ENCODE data around the gene FMN2. TPM values are rescaled to one million over a fixed set of nuclear protein-coding genes. Genes with fewer than 3 reads are reported as not detected.

FMN2 gene
- total RNA-seq, 1 donor from 2014 or later = 4.3 TPM

GRCh38 chr1:240114222-240114621, 22.5 kb downstream of the FMN2 start:
- H3K36me3 Mint-ChIP-seq = no peaks in the 10 kb centered on the region
- TF ChIP-seq, protein P1, sequence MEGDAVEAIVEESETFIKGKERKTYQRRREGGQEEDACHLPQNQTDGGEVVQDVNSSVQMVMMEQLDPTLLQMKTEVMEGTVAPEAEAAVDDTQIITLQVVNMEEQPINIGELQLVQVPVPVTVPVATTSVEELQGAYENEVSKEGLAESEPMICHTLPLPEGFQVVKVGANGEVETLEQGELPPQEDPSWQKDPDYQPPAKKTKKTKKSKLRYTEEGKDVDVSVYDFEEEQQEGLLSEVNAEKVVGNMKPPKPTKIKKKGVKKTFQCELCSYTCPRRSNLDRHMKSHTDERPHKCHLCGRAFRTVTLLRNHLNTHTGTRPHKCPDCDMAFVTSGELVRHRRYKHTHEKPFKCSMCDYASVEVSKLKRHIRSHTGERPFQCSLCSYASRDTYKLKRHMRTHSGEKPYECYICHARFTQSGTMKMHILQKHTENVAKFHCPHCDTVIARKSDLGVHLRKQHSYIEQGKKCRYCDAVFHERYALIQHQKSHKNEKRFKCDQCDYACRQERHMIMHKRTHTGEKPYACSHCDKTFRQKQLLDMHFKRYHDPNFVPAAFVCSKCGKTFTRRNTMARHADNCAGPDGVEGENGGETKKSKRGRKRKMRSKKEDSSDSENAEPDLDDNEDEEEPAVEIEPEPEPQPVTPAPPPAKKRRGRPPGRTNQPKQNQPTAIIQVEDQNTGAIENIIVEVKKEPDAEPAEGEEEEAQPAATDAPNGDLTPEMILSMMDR (conservative IDR thresholded peaks at IDR 0.05) = no peak
- DNase-seq (ENCODE audit: extremely low spot score, unreplicated experiment) = no peak
- H3K9me3 Mint-ChIP-seq = no peaks in the 10 kb centered on the region
- H3K27ac Mint-ChIP-seq = no peak overlapping the region
- H3K4me1 Mint-ChIP-seq (ENCODE audit: unreplicated experiment) = no peaks in the 10 kb centered on the region
- no peaks in the 10 kb centered on the region for H3K27me3 Mint-ChIP-seq
- no peak overlapping the region for H3K4me3 Mint-ChIP-seq

DNA sequence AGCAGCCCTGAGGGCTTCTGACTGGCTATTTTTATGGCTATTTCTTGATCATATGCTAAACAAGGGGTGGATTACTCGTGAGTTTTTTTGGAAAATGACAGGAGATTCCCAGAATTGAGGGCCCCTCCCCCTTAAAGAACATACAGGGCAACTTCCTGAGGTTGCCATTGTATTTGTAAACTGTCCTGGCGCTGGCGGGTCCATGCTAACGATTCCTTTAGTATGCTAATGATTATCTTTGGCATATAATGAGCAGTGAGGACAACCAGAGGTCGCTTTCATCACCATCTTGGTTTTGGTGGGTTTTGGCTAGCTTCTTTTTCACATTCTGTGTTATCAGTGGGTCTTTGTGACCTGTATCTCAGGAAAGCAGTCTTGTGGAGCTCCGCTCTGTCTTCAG, 24.1 kb downstream of the FMN2 start:
- no peaks in the 10 kb centered on the region for H3K9me3 Mint-ChIP-seq
- H3K27me3 Mint-ChIP-seq = no peaks in the 10 kb centered on the region
- TF ChIP-seq, protein P1 (conservative IDR thresholded peaks at IDR 0.05) = no peak
- DNase-seq (ENCODE audit: extremely low spot score, unreplicated experiment) = no peak
- no peaks in the 10 kb centered on the region for H3K4me1 Mint-ChIP-seq (ENCODE audit: unreplicated experiment)
- H3K36me3 Mint-ChIP-seq = no peaks in the 10 kb centered on the region
- no peak overlapping the region for H3K27ac Mint-ChIP-seq
- H3K4me3 Mint-ChIP-seq = no peak overlapping the region

DNA sequence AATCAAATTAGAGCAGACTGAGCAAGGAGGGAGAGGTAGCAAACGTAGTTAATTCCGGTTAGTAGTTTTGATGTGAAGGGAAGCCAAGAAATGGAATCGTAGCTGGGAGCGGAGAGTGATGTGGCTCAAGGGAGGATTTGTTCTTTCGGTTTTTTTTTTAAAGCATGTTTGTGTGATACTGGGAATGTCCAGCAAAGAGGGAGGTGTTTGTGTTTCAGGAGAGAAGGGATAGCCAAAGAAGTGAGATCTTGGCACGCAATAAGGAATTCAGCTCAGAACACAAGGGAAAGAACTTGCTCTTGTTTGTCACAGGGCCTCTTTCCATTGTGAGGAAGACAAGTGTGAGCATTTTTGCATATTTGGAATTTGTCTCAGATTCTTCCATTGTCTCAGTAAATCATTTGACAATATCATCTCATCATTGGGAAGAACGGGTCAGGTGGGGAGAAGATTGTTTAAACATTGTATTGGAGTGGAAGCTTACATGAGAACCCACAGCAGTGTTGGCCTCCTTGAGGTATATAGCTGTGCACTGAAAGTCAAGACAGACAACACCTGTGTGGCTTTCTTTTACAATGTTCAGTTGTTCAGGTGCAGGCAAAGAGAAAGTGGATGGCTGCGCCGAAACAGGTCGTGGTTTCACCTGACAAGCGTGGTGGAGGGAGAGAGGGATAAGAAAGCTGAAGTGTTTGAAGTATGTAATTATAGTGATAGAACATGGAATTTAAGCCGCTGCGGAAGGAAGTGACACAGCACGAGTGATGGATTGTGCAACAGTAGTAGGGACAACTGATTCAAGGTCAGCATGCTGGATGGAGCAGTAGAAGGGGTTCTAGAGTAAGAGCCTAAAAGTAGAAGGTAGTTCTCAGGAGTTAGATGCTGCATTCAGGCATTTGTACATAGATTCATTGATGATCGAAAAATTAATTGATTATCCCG, 25.4 kb downstream of the FMN2 start:
- no peaks in the 10 kb centered on the region for H3K36me3 Mint-ChIP-seq
- no peaks in the 10 kb centered on the region for H3K9me3 Mint-ChIP-seq
- no peak overlapping the region for H3K27ac Mint-ChIP-seq
- TF ChIP-seq, protein P1 (conservative IDR thresholded peaks at IDR 0.05) = no peak
- DNase-seq (ENCODE audit: extremely low spot score, unreplicated experiment) = no peak
- no peak overlapping the region for H3K4me3 Mint-ChIP-seq
- H3K4me1 Mint-ChIP-seq (ENCODE audit: unreplicated experiment) = no peaks in the 10 kb centered on the region
- H3K27me3 Mint-ChIP-seq = no peaks in the 10 kb centered on the region

DNA sequence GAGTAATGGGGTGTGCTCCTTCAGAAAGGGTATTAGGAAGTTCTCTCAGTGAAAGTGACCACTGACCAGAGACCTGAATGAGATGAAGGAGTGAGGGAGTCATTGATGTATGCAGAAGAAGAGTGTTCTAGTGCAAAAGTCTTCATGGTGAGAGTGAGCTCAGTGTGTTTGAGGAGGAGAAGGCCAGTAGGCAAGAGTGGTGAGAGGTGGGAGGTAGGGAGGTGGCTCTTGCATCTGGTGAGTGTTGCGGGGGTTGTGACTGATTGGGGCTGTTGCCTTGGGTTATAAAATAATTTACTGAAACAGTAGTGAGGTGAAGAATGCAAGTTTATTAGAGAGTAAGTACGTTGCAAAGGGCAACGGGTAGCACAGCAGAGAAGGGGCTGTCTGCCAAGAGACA, 26.2 kb downstream of the FMN2 start:
- H3K27ac Mint-ChIP-seq = no peak overlapping the region
- no peak overlapping the region for H3K4me3 Mint-ChIP-seq
- no peaks in the 10 kb centered on the region for H3K9me3 Mint-ChIP-seq
- H3K36me3 Mint-ChIP-seq = no peaks in the 10 kb centered on the region
- H3K27me3 Mint-ChIP-seq = no peaks in the 10 kb centered on the region
- no peak for DNase-seq (ENCODE audit: extremely low spot score, unreplicated experiment)
- TF ChIP-seq, protein P1 (conservative IDR thresholded peaks at IDR 0.05) = no peak
- peaks cover under 1% of the 10 kb centered on the region for H3K4me1 Mint-ChIP-seq (ENCODE audit: unreplicated experiment)

DNA sequence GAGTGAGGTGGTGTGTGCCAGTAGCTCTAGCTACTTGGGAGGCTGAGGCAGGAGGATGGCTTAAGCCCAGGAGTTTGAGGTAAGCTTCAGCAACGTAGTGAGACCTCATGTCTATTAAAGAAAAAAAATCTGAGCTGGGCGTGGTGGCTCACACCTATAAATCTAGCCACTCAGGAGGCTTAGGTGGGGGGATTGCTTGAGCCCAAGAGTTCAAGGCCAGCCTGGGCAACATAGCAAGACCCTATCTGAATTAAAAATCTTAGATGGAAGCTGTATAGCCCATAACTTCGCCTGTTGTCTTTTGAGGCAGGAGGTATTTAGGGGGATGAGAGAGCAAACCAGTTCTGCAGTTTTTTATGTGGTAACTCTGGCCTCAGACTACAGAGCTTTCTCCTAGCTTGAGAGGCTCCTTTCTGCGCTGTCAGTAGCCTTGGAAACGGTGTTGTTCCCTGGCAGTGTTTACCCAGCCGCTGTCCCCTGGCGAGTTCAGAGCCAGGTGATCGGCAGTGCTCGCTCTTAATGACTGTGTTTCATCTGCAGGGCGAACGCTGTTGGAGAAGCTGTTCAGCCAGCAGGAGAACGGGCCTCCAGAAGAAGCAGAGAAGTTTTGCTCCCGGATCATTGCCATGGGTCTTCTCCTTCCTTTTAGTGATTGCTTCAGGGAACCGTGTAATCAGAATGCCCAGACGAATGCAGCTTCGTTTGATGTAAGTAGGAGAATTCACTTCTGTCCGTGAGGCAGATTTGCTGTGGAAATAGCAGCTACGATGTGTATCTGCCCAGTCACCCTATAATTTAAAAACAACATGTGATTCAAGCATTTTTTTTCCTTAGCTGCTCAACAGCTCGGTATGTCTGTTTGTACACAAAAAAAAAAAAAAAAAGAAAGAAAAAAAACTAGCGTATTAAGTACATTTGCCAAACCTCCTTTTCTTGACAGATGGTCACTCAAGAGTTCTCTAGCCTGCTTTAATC, 31.2 kb downstream of the FMN2 start:
- no peaks in the 10 kb centered on the region for H3K36me3 Mint-ChIP-seq
- H3K4me1 Mint-ChIP-seq (ENCODE audit: unreplicated experiment) = peaks cover 14% of the 10 kb centered on the region
- TF ChIP-seq, protein P1 (conservative IDR thresholded peaks at IDR 0.05) = no peak
- H3K4me3 Mint-ChIP-seq = peak overlapping the region; percentile 71
- peak overlapping the region; percentile 72 for H3K27ac Mint-ChIP-seq
- DNase-seq (ENCODE audit: extremely low spot score, unreplicated experiment) = no peak
- no peaks in the 10 kb centered on the region for H3K9me3 Mint-ChIP-seq
- peaks cover 3% of the 10 kb centered on the region for H3K27me3 Mint-ChIP-seq

Measured in type B pancreatic cell (in vitro differentiated cells).